SU-DHL-6 (cell line): Measurements from ENCODE around the gene SATB2.

ENCODE experiments used
- H2AFZ ChIP-seq: fragments of 200-600 bp; sonication (generic); 2 replicates; pipeline ENCODE4 v1.6.1; 2014; ENCODE audit warnings: low read depth, mild to moderate bottlenecking, moderate library complexity, mixed read lengths, antibody characterized with exemption, low read length; ENCODE audit not compliant: severe bottlenecking
- H3F3A ChIP-seq: fragments of 200-600 bp; shearing (Covaris generic); 2 replicates; pipeline ENCODE4 v1.6.0; 2016; ENCODE audit warnings: antibody characterized with exemption, mild to moderate bottlenecking; ENCODE audit not compliant: insufficient read depth
- H3K27ac ChIP-seq: fragments of 200-600 bp; sonication (generic); 2 replicates; pipeline ENCODE4 v1.5.1; 2016; ENCODE audit warnings: low read depth, mild to moderate bottlenecking, low read length, moderate library complexity, mixed read lengths
- H3K27me3 ChIP-seq: fragments of 200-600 bp; sonication (generic), shearing (Covaris generic); 2 replicates; pipeline ENCODE4 v1.6.0; 2014; ENCODE audit warnings: mild to moderate bottlenecking, low read length
- H3K36me3 ChIP-seq: fragments of 200-600 bp; sonication (generic); 2 replicates; pipeline ENCODE4 v1.6.1; 2014; ENCODE audit warnings: mild to moderate bottlenecking, low read length, mixed read lengths
- H3K4me2 ChIP-seq: fragments of 300-600, 200-600 bp; shearing (Covaris generic), sonication (generic); 2 replicates; pipeline ENCODE4 v1.6.0; 2014; ENCODE audit warnings: low read length, low read depth, mild to moderate bottlenecking; ENCODE audit not compliant: poor library complexity, severe bottlenecking
- H3K4me3 ChIP-seq: fragments of 200-600 bp; sonication (generic); 2 replicates; pipeline ENCODE4 v1.5.1; 2014; ENCODE audit warnings: antibody characterized with exemption, low read length, mild to moderate bottlenecking, mixed read lengths; ENCODE audit not compliant: insufficient read depth, poor library complexity, severe bottlenecking
- H3K79me2 ChIP-seq: fragments of 200-600 bp; sonication (generic); 2 replicates; pipeline ENCODE4 v1.6.1; 2014; ENCODE audit warnings: mild to moderate bottlenecking, low read length, moderate library complexity; ENCODE audit not compliant: insufficient read depth
- H3K9ac ChIP-seq: fragments of 200-600 bp; sonication (generic); 2 replicates; pipeline ENCODE4 v1.7.0; 2014; ENCODE audit warnings: mild to moderate bottlenecking, low read length
- H3K9me2 ChIP-seq: fragments of 200-600 bp; sonication (generic); replicated peaks from 2 replicates; pipeline ENCODE4 v1.6.1; 2014; ENCODE audit warnings: low read length; ENCODE audit not compliant: insufficient read depth
- H3K9me3 ChIP-seq: fragments of 200-600 bp; sonication (generic); 2 replicates; pipeline ENCODE4 v1.6.1; 2014; ENCODE audit warnings: low read length, mixed read lengths; ENCODE audit not compliant: insufficient read depth
- H4K20me1 ChIP-seq: fragments of 200-600 bp; sonication (generic); 2 replicates; pipeline ENCODE4 v1.6.1; 2014; ENCODE audit warnings: low read depth, mild to moderate bottlenecking, antibody characterized with exemption, low read length, moderate library complexity, mixed read lengths
- EZH2phosphoT487 ChIP-seq: fragments of 200-600 bp; sonication (generic), shearing (Covaris generic); conservative IDR thresholded peaks from 2 replicates; pipeline ENCODE4 v1.6.1; 2018; ENCODE audit warnings: mild to moderate bottlenecking, antibody characterized with exemption, low read length, moderate library complexity, mixed read lengths
- TF ChIP-seq, protein P1 (sequence below): fragments of 200-600 bp; sonication (generic); IDR thresholded peaks from one replicate; pipeline ENCODE4 v1.5.1; 2017; ENCODE audit warnings: antibody characterized with exemption, mild to moderate bottlenecking, low read length, moderate library complexity; ENCODE audit not compliant: insufficient read depth, poor library complexity, severe bottlenecking

The SATB2 gene

GRCh38 chr2:199348871-199349270 is 108.9 kb downstream of the SATB2 start:
- TF ChIP-seq, protein P1, sequence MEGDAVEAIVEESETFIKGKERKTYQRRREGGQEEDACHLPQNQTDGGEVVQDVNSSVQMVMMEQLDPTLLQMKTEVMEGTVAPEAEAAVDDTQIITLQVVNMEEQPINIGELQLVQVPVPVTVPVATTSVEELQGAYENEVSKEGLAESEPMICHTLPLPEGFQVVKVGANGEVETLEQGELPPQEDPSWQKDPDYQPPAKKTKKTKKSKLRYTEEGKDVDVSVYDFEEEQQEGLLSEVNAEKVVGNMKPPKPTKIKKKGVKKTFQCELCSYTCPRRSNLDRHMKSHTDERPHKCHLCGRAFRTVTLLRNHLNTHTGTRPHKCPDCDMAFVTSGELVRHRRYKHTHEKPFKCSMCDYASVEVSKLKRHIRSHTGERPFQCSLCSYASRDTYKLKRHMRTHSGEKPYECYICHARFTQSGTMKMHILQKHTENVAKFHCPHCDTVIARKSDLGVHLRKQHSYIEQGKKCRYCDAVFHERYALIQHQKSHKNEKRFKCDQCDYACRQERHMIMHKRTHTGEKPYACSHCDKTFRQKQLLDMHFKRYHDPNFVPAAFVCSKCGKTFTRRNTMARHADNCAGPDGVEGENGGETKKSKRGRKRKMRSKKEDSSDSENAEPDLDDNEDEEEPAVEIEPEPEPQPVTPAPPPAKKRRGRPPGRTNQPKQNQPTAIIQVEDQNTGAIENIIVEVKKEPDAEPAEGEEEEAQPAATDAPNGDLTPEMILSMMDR, result no peak
- TF ChIP-seq EZH2phosphoT487, result no peak
- Histone ChIP-seq H3F3A (no peaks in the 10 kb centered on the region), H2AFZ (no peak overlapping the region), H3K79me2 (no peaks in the 10 kb centered on the region), H3K9ac (no peak overlapping the region), H3K27ac (no peak overlapping the region), H3K4me3 (no peak overlapping the region), H3K4me2 (no peak overlapping the region), H3K9me3 (no peaks in the 10 kb centered on the region), H3K9me2 (no peaks in the 10 kb centered on the region), H3K36me3 (no peaks in the 10 kb centered on the region), H4K20me1 (no peaks in the 10 kb centered on the region), H3K27me3 (no peaks in the 10 kb centered on the region)

DNA sequence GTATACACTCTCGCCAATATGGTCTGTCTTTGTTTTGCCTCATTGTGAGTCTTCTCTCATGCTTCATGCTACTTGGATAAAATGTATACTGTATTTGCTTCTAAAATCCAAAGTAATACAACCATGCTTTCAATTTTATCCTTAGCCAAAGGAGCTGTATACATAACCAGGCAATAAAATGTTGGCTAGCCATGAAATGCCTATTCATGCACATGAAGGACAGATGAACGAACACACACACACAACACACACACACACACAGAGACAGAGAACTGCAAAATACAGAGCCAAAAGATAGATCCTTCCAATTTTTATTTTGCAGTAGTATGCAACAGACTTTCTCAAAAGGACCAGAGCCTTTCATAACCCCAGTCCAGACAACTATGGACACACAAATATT is 113.7 kb downstream of the SATB2 start:
- Histone ChIP-seq H2AFZ (no peak overlapping the region), H3K27ac (no peak overlapping the region), H3K4me3 (no peak overlapping the region), H3K4me2 (no peak overlapping the region), H3K9me3 (no peaks in the 10 kb centered on the region), H3F3A (no peaks in the 10 kb centered on the region), H3K9me2 (no peaks in the 10 kb centered on the region), H4K20me1 (no peaks in the 10 kb centered on the region), H3K36me3 (no peaks in the 10 kb centered on the region), H3K27me3 (no peaks in the 10 kb centered on the region), H3K9ac (no peak overlapping the region), H3K79me2 (no peaks in the 10 kb centered on the region)
- no peak for TF ChIP-seq EZH2phosphoT487
- TF ChIP-seq, protein P1, result no peak

DNA sequence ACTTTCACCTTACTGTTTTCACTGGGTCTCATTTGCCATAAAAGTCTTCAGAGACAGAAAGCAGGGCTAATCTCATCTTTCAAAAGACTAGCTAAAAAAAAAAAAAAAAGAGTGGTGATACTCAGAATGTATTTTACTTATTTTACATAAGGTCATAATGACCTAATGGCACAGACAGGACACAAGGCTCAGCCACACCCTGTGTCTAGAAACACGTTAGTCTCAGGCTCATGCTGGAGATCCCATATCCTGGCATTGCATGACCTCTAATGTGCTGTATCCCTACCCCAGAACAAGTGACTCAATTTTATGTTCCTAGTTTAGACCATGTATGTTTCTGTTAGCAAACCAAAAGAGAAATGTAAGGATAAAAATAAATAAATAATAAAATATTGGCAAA is 115.4 kb downstream of the SATB2 start:
- no peaks in the 10 kb centered on the region for H3K27me3 ChIP-seq
- TF ChIP-seq EZH2phosphoT487, result no peak
- TF ChIP-seq, protein P1, result no peak

More for the DNA sequence above, 115.4 kb downstream of the SATB2 start:
- Histone ChIP-seq H4K20me1 (no peaks in the 10 kb centered on the region), H3K9me2 (no peaks in the 10 kb centered on the region), H3K79me2 (no peaks in the 10 kb centered on the region), H3K4me2 (no peak overlapping the region), H2AFZ (no peak overlapping the region), H3K36me3 (no peaks in the 10 kb centered on the region), H3K27ac (no peak overlapping the region), H3F3A (no peaks in the 10 kb centered on the region), H3K4me3 (no peak overlapping the region), H3K9ac (no peak overlapping the region), H3K9me3 (no peaks in the 10 kb centered on the region)
